K562 (cell line): Measurements from ENCODE around the gene FRAT2. TPM values are rescaled to one million over a fixed set of nuclear protein-coding genes. Genes with fewer than 3 reads are reported as not detected.

Source experiments
- ATAC-seq: fragments of 200-7000 bp; cut with Tn5 transposase; 3 replicates; pipeline ENCODE4 v1.9.1; 2020; ENCODE audit warnings: moderate library complexity
- BruUV-seq: library from RNA; stranded (reverse); fragments of 400-500 nt; replicated peaks from 2 replicates; lab custom pipeline; 2021; lab: Mats Ljungman, UMichigan
- CTCF ChIA-PET: fragments of 300-600 bp; formaldehyde crosslinking; extraction: SDS; loops from one replicate; lab custom pipeline; 2021; ENCODE audit warnings: low intra/inter-chr PET ratio; lab: Yijun Ruan, JAX
- POLR2A ChIA-PET: fragments of 300-600, 350-650 bp; sonication (Branson Sonifier 250); formaldehyde crosslinking; extraction: SDS; loops from one replicate; lab custom pipeline; 2021; ENCODE audit warnings: antibody characterized with exemption, inconsistent platforms; lab: Yijun Ruan, JAX
- DNase-seq, 4 experiments: peaks; one replicate each; pipeline versions ENCODE4 v3.0.0 to v3.0.0-alpha.2; 2011 to 2018; ENCODE audit warnings: low spot score in 3 of 4, mixed read lengths in 3 of 4; ENCODE audit errors: extremely low read depth in 1 of 4
- FAIRE-seq: peaks from 2 replicates; lab custom pipeline; 2011; peaks lifted over from hg19 to GRCh38; lab: Jason Lieb, UNC
- H2AFZ ChIP-seq: 2 replicates; pipeline ENCODE4 v1.6.0; 2011; ENCODE audit warnings: low read depth, low read length, control low read depth, inconsistent platforms
- H3K27ac ChIP-seq: fragments of 200-600 bp; 3 replicates; pipeline ENCODE4 v1.8.0; 2011; ENCODE audit warnings: low read depth, mild to moderate bottlenecking, control low read depth, inconsistent platforms, low read length, moderate library complexity, mixed read lengths; ENCODE audit errors: extremely low read depth
- H3K27me3 ChIP-seq, 2 experiments: fragments of 300-600 bp in 1 of 2; 2 replicates in 1 of 2; 3 replicates in 1 of 2; pipeline versions ENCODE4 v1.6.0 to v1.8.0; 2011; ENCODE audit warnings: inconsistent platforms in 2 of 2, low read length in 2 of 2, mild to moderate bottlenecking in 1 of 2, mixed read lengths in 1 of 2, moderate library complexity in 1 of 2; ENCODE audit not compliant: control insufficient read depth in 2 of 2, insufficient read depth in 2 of 2
- H3K36me3 ChIP-seq: fragments of 300-600 bp; 3 replicates; pipeline ENCODE4 v1.8.0; 2011; ENCODE audit warnings: mild to moderate bottlenecking, low read length, inconsistent platforms; ENCODE audit not compliant: control insufficient read depth, insufficient read depth
- H3K4me1 ChIP-seq, 2 experiments: fragments of 200-600 bp in 1 of 2; replicated peaks in 1 of 2; 2 replicates in 1 of 2; 3 replicates in 1 of 2; pipeline versions ENCODE4 v1.5.1 to v1.8.0; 2011; ENCODE audit warnings: inconsistent platforms in 2 of 2, low read length in 2 of 2, mild to moderate bottlenecking in 1 of 2, mixed read lengths in 1 of 2, moderate library complexity in 1 of 2; ENCODE audit not compliant: control insufficient read depth in 2 of 2, insufficient read depth in 2 of 2
- H3K4me2 ChIP-seq: 2 replicates; pipeline ENCODE4 v1.6.1; 2011; ENCODE audit warnings: low read length, control low read depth, inconsistent platforms, mixed read lengths; ENCODE audit not compliant: insufficient read depth
- H3K4me3 ChIP-seq: fragments of 200-600 bp; sonication (generic), shearing (Covaris generic); 2 replicates; pipeline ENCODE4 v1.5.1; 2016; ENCODE audit warnings: control low read depth, inconsistent platforms
- H3K79me2 ChIP-seq: fragments of 200-600 bp; 3 replicates; pipeline ENCODE4 v1.8.0; 2011; ENCODE audit warnings: low read length, inconsistent platforms; ENCODE audit not compliant: control insufficient read depth, insufficient read depth
- H3K9ac ChIP-seq, 2 experiments: 2 replicates each; pipeline versions ENCODE4 v1.6.0 to v1.6.1; 2011; ENCODE audit warnings: low read depth in 2 of 2, low read length in 2 of 2, control low read depth in 1 of 2, inconsistent platforms in 1 of 2, mild to moderate bottlenecking in 1 of 2, mixed read lengths in 1 of 2; ENCODE audit not compliant: insufficient read depth in 1 of 2
- H3K9me1 ChIP-seq: one replicate; pipeline ENCODE4 v1.6.0; 2011; ENCODE audit warnings: inconsistent platforms, mild to moderate bottlenecking, low read length, moderate library complexity; ENCODE audit not compliant: control insufficient read depth, insufficient read depth
- H3K9me3 ChIP-seq: replicated peaks from 2 replicates; pipeline ENCODE4 v1.5.1; 2011; ENCODE audit warnings: low read depth, low read length, inconsistent platforms; ENCODE audit not compliant: control insufficient read depth, insufficient read depth
- H4K20me1 ChIP-seq: replicated peaks from 2 replicates; pipeline ENCODE4 v1.6.1; 2011; ENCODE audit warnings: low read length, inconsistent platforms, mixed read lengths; ENCODE audit not compliant: control insufficient read depth, insufficient read depth
- BACH1 ChIP-seq: fragments of 200-800 bp; sonication (Bioruptor generic); IDR thresholded peaks from 2 replicates; pipeline ENCODE4 v1.6.1; 2016; ENCODE audit warnings: missing genetic modification characterization, missing compliant biosample characterization
- ERF ChIP-seq: fragments of 450-650 bp; formaldehyde crosslinking; IDR thresholded peaks from 2 replicates; pipeline ENCODE4 v1.4.0; 2020; ENCODE audit warnings: mild to moderate bottlenecking, mixed read lengths
- LCOR ChIP-seq: sonication (generic); formaldehyde crosslinking; IDR thresholded peaks from 2 replicates; pipeline ENCODE4 v1.8.0; 2022; ENCODE audit warnings: mild to moderate bottlenecking, missing genetic modification reagents
- MEF2A ChIP-seq: IDR thresholded peaks from 2 replicates; pipeline ENCODE4 v1.6.1; 2011; ENCODE audit warnings: low read depth, mild to moderate bottlenecking, low read length, moderate library complexity; ENCODE audit not compliant: control insufficient read depth
- NR2C1 ChIP-seq, 2 experiments: fragments of 450-650 bp; IDR thresholded peaks; 2 replicates each; pipeline ENCODE4 v1.6.1; 2017; ENCODE audit warnings: mild to moderate bottlenecking in 2 of 2, antibody characterized with exemption in 1 of 2, inconsistent platforms in 1 of 2, missing compliant biosample characterization in 1 of 2, missing genetic modification characterization in 1 of 2
- ZNF12 ChIP-seq: sonication (generic); formaldehyde crosslinking; IDR thresholded peaks from 2 replicates; pipeline ENCODE4 v1.4.0; 2020; ENCODE audit warnings: mild to moderate bottlenecking, missing genetic modification reagents
- ZNF212 ChIP-seq: fragments of 450-650 bp; formaldehyde crosslinking; IDR thresholded peaks from 2 replicates; pipeline ENCODE4 v1.4.0; 2020; ENCODE audit warnings: mild to moderate bottlenecking
- WGBS: fragments of 100-300 bp; shearing (Covaris generic); methylation state at CpG from one replicate; pipeline ENCODE4 v1.1.6; 2016; ENCODE audit warnings: low coverage, mixed read lengths; ENCODE audit not compliant: insufficient coverage; ENCODE audit errors: missing lambda C conversion rate; 5-methylcytosine and 5-hydroxymethylcytosine counted together
- in situ Hi-C: fragments of 300-500 bp; cut with MboI; formaldehyde crosslinking; loops from 4 replicates; pipeline ENCODE4 v1.15.0; 2018; ENCODE audit warnings: inconsistent platforms, mixed read lengths
- intact Hi-C: fragments of 100-400 bp; cut with micrococcal nuclease; formaldehyde crosslinking; loops from 2 replicates; pipeline ENCODE4 v1.14.2; 2022
- polyA plus RNA-seq, 8 experiments: library from polyadenylated mRNA; depleted of rRNA in 4 of 8; stranded (reverse) in 5 of 8; unstranded in 3 of 8; fragments of >200 nt; fragmentation: Nextera tagmentation in 2 of 8; fragmentation: Illumina TruSeq in 1 of 8; extraction: Ambion mirVana in 2 of 8; extraction: Trizol in 1 of 8; gene quantifications; 2 replicates each; pipeline versions ENCODE4 v1.2.1 to v1.2.3, GENCODE V29; 2011 to 2014; ENCODE audit warnings: inconsistent platforms in 1 of 8, missing spikeins in 1 of 8
- total RNA-seq, 7 experiments: library from RNA; depleted of rRNA in 6 of 7; stranded (reverse); fragments of >200 nt in 6 of 7; fragmentation: Illumina TruSeq in 2 of 7; extraction: Trizol in 2 of 7; gene quantifications; 2 replicates each; pipeline versions ENCODE4 v1.2.1 to v1.2.3, GENCODE V29; 2011 to 2021; ENCODE audit warnings: low replicate concordance in 1 of 7
- TF ChIP-seq, protein P1 (sequence below): fragments of 250-450 bp; sonication (Bioruptor Pico); IDR thresholded peaks from 2 replicates; pipeline ENCODE4 v1.5.0; 2021; ENCODE audit warnings: mild to moderate bottlenecking, borderline replicate concordance

Gene FRAT2
- total and polyA plus RNA-seq, 9 of the 15 experiments (the other 6 are each of a cell fraction or from before 2014, with no cell fraction given) = 4.3 to 31.7 (median 19.5) TPM

DNA sequence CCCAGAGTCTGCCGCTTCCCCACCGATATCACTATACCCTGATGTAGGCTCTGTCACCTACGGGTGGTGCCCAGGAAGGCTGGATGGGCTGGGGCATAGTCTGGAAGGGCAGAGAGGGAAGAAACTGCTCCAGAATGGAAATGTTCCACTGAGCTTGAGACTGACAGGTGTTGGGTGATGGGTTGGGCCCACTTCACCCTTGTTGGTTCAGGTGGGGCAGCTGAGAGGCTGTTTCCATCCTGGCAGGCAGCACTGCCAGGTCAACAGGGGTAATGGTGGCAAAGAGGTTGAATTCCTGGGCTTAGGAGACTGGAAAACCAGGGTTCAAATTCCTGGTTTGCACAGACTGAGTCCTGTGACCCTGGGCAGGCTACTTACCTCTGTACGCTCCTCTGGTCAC, 28.5 kb upstream of the FRAT2 start:
- DNase-seq (no peak), ATAC-seq (no peak), FAIRE-seq (no peak)
- Histone ChIP-seq H3K4me2 (no peak overlapping the region), H3K9ac (no peak overlapping the region), H2AFZ (no peak overlapping the region), H3K4me1 (no peaks in the 10 kb centered on the region; a peak in 1 of 5 replicates), H3K9me1 (no peaks in the 10 kb centered on the region), H3K79me2 (no peaks in the 10 kb centered on the region), H3K9me3 (no peaks in the 10 kb centered on the region), H4K20me1 (no peaks in the 10 kb centered on the region), H3K27me3 (no peaks in the 10 kb centered on the region), H3K27ac (no peak overlapping the region), H3K4me3 (no peak overlapping the region), H3K36me3 (peaks cover 82% of the 10 kb centered on the region; the same call in 2 of the 3 replicates)
- BruUV-seq = no TSS peak
- ChIA-PET CTCF (no interaction called here), POLR2A (interaction anchor here (0.6 kb wide), 1 partner anchor 19 kb away, joined by 3 read pairs; no protein-coding TSS in a partner anchor)
- intact Hi-C loops = no loop called here
- in situ Hi-C loops = no loop called here
- 89% methylated on average over 4 of the region's 4 CpGs for WGBS
- TF ChIP-seq BACH1 = no peak

DNA sequence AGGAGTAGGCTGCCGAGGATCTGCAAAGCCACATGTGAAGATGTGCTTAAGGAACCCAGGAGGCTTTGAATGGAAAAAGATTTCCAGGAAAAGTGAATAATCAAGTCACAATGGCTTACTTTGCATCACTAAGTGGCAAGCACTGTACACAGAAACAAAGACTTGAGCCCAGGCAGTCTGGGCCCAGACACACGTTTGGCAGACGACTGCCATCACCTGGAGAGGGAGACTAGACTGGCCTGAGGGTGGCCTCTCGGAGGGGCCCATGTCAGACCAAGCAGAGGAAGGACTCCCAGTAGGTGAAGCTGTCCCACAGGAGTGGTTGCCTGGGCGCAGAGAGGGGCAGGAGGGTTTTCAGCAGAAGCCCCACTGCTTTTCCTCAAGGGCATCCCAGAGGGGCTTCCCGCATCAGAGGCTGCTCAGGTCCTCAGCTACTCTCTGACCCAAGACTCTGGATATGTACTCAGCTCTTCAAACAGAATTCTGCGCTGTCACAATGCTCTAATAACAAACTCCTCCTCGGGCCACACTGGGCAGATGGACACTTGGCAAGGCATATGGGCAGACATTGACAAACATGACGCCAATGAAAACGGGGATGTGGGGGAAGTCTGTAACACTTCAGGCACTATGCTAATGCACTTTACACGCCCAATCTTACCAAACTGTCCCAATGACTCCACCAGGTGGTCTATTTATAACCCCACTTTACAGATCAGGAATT, 27.9 kb upstream of the FRAT2 start:
- intact Hi-C loops = no loop called here
- no peak overlapping the region for H2AFZ ChIP-seq
- 81% methylated on average over 10 of the region's 11 CpGs for WGBS
- H4K20me1 ChIP-seq = no peaks in the 10 kb centered on the region
- H3K4me2 ChIP-seq = no peak overlapping the region
- H3K9me3 ChIP-seq = no peaks in the 10 kb centered on the region
- no TSS peak for BruUV-seq
- ChIA-PET CTCF (no interaction called here), POLR2A (interaction anchor here (0.9 kb wide), 1 partner anchor 10 kb away, joined by 3 read pairs; no protein-coding TSS in a partner anchor)
- no peak overlapping the region for H3K27ac ChIP-seq
- in situ Hi-C loops = no loop called here
- H3K27me3 ChIP-seq = no peaks in the 10 kb centered on the region
- no peaks in the 10 kb centered on the region for H3K9me1 ChIP-seq
- H3K4me1 ChIP-seq = no peaks in the 10 kb centered on the region; a peak in 1 of 5 replicates
- no peak overlapping the region for H3K9ac ChIP-seq
- TF ChIP-seq NR2C1 (IDR thresholded peaks at IDR 0.05) (no peak), NR2C1 (tag; IDR thresholded peaks at IDR 0.05) (no peak), ZNF12 (CRISPR knock-in tag) (no peak), ZNF212 (CRISPR knock-in tag) (no peak), MEF2A (no peak), ERF (CRISPR knock-in tag) (no peak), LCOR (CRISPR knock-in tag) (no peak)
- TF ChIP-seq, protein P1, sequence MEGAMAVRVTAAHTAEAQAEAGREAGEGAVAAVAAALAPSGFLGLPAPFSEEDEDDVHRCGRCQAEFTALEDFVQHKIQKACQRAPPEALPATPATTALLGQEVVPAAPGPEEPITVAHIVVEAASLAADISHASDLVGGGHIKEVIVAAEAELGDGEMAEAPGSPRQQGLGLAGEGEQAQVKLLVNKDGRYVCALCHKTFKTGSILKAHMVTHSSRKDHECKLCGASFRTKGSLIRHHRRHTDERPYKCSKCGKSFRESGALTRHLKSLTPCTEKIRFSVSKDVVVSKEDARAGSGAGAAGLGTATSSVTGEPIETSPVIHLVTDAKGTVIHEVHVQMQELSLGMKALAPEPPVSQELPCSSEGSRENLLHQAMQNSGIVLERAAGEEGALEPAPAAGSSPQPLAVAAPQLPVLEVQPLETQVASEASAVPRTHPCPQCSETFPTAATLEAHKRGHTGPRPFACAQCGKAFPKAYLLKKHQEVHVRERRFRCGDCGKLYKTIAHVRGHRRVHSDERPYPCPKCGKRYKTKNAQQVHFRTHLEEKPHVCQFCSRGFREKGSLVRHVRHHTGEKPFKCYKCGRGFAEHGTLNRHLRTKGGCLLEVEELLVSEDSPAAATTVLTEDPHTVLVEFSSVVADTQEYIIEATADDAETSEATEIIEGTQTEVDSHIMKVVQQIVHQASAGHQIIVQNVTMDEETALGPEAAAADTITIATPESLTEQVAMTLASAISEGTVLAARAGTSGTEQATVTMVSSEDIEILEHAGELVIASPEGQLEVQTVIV (CRISPR knock-in tag) = no peak
- FAIRE-seq = no peak
- no peak overlapping the region for H3K4me3 ChIP-seq
- H3K36me3 ChIP-seq = peaks cover 82% of the 10 kb centered on the region; the same call in 2 of the 3 replicates
- ATAC-seq = no peak
- no peak for DNase-seq
- H3K79me2 ChIP-seq = no peaks in the 10 kb centered on the region
